Uterus (tissue), 2 donors: ENCODE measurements around the gene PIWIL4.

Source experiments
- CTCF ChIP-seq, 4 experiments: fragments of 200-600 bp in 2 of 4; fragments of 450-650 bp in 2 of 4; sonication (generic) in 2 of 4; IDR thresholded peaks; one replicate each; pipeline ENCODE4 v1.5.1; 2016 to 2019; ENCODE audit warnings: antibody characterized with exemption in 4 of 4, mild to moderate bottlenecking in 2 of 4, moderate library complexity in 1 of 4
- POLR2A ChIP-seq, 2 donors: fragments of 450-650 bp; IDR thresholded peaks; one replicate each; pipeline ENCODE4 v1.6.1; 2016; ENCODE audit warnings: antibody characterized with exemption in 2 of 2, mild to moderate bottlenecking in 1 of 2, moderate library complexity in 1 of 2

GRCh38 chr11:94597896-94598295 is 30.7 kb downstream of the PIWIL4 start:
- TF ChIP-seq CTCF (IDR thresholded peaks at IDR 0.05) (peak in 3 of 4 experiments; percentile 21 to 24 (median 23)), POLR2A (IDR thresholded peaks at IDR 0.05) (no peak)
